GM12878 (cell line): ENCODE data around the gene TAF11L4.
"Not testable (repeated sequence)": the region's sequence is repeated elsewhere in the genome, so short reads cannot be mapped to it uniquely, and the experiment has no call there.

Experiments used
- BHLHE40 ChIP-seq, 2 experiments: fragments of 450-650 bp in 1 of 2; IDR thresholded peaks; 2 replicates each; pipeline ENCODE4 v1.6.1; 2011 to 2017; ENCODE audit warnings: low read depth in 2 of 2, borderline replicate concordance in 1 of 2, improper control_type of control experiment in 1 of 2, low read length in 1 of 2, mild to moderate bottlenecking in 1 of 2
- CREB1 ChIP-seq: IDR thresholded peaks from 2 replicates; pipeline ENCODE4 v1.6.1; 2012; ENCODE audit warnings: low read depth, mild to moderate bottlenecking, inconsistent platforms
- MYC ChIP-seq: IDR thresholded peaks from 2 replicates; pipeline ENCODE4 v1.6.1; 2011; ENCODE audit warnings: mild to moderate bottlenecking, low read length, moderate library complexity, inconsistent platforms; ENCODE audit not compliant: insufficient read depth, insufficient replicate concordance, insufficient read length, severe bottlenecking
- NRF1 ChIP-seq: conservative IDR thresholded peaks from 2 replicates; pipeline ENCODE4 v1.6.1; 2011; ENCODE audit warnings: mild to moderate bottlenecking, low read depth, low read length, improper control_type of control experiment
- POLR2A ChIP-seq: IDR thresholded peaks from 2 replicates; pipeline ENCODE4 v1.6.1; 2011; ENCODE audit warnings: low read depth, mild to moderate bottlenecking, low read length
- POLR2AphosphoS5 ChIP-seq: IDR thresholded peaks from 2 replicates; pipeline ENCODE4 v1.6.1; 2011; ENCODE audit warnings: mild to moderate bottlenecking, low read length, inconsistent platforms
- SRF ChIP-seq, 2 experiments: IDR thresholded peaks; 2 replicates each; pipeline ENCODE4 v1.6.1; 2011; ENCODE audit warnings: low read depth in 2 of 2, low read length in 2 of 2, mild to moderate bottlenecking in 1 of 2, moderate library complexity in 1 of 2
- YBX1 ChIP-seq: fragments of 450-650 bp; IDR thresholded peaks from 2 replicates; pipeline ENCODE4 v1.6.1; 2016; ENCODE audit warnings: antibody characterized with exemption
- ZBED1 ChIP-seq: IDR thresholded peaks from 2 replicates; pipeline ENCODE4 v1.6.1; 2016; ENCODE audit warnings: borderline replicate concordance
- ZNF274 ChIP-seq: IDR thresholded peaks from one replicate; pipeline ENCODE4 v1.8.0; 2011; ENCODE audit not compliant: insufficient read length, insufficient read depth
- TF ChIP-seq, protein P1 (sequence below), 3 experiments: IDR thresholded peaks in 2 of 3; conservative IDR thresholded peaks in 1 of 3; 2 replicates each; pipeline ENCODE4 v1.5.1; 2011; ENCODE audit warnings: low read depth in 3 of 3, low read length in 3 of 3, mild to moderate bottlenecking in 3 of 3, control low read depth in 2 of 3, moderate library complexity in 2 of 3, inconsistent platforms in 1 of 3, mixed read lengths in 1 of 3; ENCODE audit not compliant: control insufficient read depth in 2 of 3, insufficient read depth in 1 of 3; ENCODE audit errors: extremely low read depth in 1 of 3
- TF ChIP-seq, protein P2 (sequence below): fragments of 450-650 bp; IDR thresholded peaks from 2 replicates; pipeline ENCODE4 v1.6.1; 2016; ENCODE audit warnings: mild to moderate bottlenecking
- TF ChIP-seq, protein P3 (sequence below): IDR thresholded peaks from 2 replicates; pipeline ENCODE4 v1.6.1; 2012; ENCODE audit warnings: low read depth, low read length, improper control_type of control experiment

DNA sequence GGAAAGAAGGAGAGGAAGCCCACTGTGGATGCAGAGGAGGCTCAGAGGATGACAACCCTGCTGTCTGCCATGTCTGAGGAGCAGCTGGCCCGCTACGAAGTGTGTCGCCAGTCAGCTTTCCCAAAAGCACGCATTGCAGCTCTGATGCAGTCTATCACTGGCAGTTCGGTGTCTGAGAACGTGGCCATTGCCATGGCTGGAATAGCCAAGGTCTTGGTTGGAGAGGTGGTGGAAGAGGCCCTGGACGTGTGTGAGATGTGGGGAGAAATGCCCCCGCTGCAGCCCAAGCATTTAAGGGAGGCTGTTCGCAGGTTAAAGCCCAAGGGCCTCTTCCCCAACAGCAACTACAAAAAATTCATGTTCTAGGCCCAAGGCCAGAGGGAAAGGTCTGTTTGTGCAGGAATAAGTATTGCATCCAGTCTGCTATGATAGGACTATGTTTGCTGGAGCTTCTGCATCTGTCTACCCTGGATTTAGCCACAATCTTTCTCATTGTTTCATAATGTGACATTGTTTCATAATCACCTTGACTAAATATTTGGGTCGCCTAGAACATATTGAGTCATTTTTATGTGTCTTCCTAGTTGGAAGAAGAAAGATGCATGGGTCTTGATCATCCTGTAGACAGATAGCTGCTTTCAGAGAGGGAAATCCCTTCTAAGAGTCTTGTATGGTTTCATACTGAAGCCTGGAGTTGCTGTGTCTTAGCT lies 35.0 kb upstream of the TAF11L4 start:
- TF ChIP-seq, protein P1, sequence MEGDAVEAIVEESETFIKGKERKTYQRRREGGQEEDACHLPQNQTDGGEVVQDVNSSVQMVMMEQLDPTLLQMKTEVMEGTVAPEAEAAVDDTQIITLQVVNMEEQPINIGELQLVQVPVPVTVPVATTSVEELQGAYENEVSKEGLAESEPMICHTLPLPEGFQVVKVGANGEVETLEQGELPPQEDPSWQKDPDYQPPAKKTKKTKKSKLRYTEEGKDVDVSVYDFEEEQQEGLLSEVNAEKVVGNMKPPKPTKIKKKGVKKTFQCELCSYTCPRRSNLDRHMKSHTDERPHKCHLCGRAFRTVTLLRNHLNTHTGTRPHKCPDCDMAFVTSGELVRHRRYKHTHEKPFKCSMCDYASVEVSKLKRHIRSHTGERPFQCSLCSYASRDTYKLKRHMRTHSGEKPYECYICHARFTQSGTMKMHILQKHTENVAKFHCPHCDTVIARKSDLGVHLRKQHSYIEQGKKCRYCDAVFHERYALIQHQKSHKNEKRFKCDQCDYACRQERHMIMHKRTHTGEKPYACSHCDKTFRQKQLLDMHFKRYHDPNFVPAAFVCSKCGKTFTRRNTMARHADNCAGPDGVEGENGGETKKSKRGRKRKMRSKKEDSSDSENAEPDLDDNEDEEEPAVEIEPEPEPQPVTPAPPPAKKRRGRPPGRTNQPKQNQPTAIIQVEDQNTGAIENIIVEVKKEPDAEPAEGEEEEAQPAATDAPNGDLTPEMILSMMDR (IDR thresholded peaks at IDR 0.05 in 2 of 3, conservative IDR thresholded peaks at IDR 0.05 in 1 of 3; ENCODE audit: control insufficient read depth in 2 of 3, extremely low read depth in 1 of 3, insufficient read depth in 1 of 3, low read depth in 3 of 3, low read length in 3 of 3): not testable (repeated sequence)
- TF ChIP-seq ZNF274; POLR2AphosphoS5; BHLHE40 (IDR thresholded peaks at IDR 0.05; ENCODE audit: borderline replicate concordance in 1 of 2, low read depth in 2 of 2, low read length in 1 of 2); YBX1; CREB1; POLR2A; ZBED1; NRF1; MYC; SRF (IDR thresholded peaks at IDR 0.05; ENCODE audit: low read depth in 2 of 2, low read length in 2 of 2): not testable (repeated sequence)
- TF ChIP-seq, protein P2, sequence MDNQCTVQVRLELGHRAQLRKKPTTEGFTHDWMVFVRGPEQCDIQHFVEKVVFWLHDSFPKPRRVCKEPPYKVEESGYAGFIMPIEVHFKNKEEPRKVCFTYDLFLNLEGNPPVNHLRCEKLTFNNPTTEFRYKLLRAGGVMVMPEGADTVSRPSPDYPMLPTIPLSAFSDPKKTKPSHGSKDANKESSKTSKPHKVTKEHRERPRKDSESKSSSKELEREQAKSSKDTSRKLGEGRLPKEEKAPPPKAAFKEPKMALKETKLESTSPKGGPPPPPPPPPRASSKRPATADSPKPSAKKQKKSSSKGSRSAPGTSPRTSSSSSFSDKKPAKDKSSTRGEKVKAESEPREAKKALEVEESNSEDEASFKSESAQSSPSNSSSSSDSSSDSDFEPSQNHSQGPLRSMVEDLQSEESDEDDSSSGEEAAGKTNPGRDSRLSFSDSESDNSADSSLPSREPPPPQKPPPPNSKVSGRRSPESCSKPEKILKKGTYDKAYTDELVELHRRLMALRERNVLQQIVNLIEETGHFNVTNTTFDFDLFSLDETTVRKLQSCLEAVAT: not testable (repeated sequence)
- TF ChIP-seq, protein P3, sequence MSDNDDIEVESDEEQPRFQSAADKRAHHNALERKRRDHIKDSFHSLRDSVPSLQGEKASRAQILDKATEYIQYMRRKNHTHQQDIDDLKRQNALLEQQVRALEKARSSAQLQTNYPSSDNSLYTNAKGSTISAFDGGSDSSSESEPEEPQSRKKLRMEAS: not testable (repeated sequence)
